ENCODE results near the gene TSC2. TPM values are rescaled to one million over a fixed set of nuclear protein-coding genes. Genes with fewer than 3 reads are reported as not detected.

Gene TSC2
- polyA plus RNA-seq, 3 donors, result 11.7 to 95.1 (median 20.8) TPM

DNA sequence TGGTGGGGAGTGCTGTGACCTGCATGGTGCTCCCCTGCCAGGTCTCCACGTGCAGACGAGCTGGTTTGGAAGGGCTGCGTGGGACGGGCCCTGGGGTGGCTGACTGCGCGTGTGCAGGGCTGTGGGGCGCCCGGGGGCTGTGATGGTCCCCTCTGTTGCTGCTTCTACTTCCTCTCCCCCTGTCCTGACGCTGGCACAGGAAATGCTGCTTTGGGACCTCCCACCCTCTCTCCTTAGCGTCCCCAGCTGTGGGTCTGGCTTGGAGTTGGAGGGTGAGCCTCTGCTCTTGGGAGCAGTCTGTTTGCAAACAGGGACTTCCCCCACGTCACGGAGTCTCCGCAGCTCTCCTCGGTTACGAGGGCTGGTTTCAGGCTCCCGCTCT, 35.2 kb downstream of the TSC2 start:
- no peak overlapping the region for H3K4me3 ChIP-seq (replicated peaks in 1 of 3; ENCODE audit: low read depth in 2 of 3, low read length in 3 of 3)

DNA sequence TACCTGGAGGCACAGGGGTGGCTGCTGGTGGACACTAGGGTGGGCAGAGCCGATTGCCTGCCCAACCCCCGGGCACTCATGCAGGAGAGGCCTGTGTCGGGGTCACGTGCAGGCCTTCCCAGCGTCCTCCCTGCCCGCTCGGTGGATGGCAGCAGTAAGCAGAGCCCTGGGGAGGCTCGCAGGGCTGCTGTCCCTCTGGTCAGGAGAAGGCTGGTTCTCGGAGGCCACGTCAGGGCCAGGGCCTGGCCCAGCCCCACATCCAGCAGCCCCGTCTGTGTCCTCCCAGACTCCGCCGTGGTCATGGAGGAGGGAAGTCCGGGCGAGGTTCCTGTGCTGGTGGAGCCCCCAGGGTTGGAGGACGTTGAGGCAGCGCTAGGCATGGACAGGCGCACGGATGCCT, 35.6 kb downstream of the TSC2 start:
- no peak overlapping the region for H3K27ac ChIP-seq (ENCODE audit: low read depth in 1 of 2, low read length in 2 of 2)
- H3K4me3 ChIP-seq (replicated peaks in 1 of 3; ENCODE audit: low read depth in 2 of 3, low read length in 3 of 3), result no peak overlapping the region
- H3K27ac Mint-ChIP-seq, result no peak overlapping the region
- TF ChIP-seq, protein P1, sequence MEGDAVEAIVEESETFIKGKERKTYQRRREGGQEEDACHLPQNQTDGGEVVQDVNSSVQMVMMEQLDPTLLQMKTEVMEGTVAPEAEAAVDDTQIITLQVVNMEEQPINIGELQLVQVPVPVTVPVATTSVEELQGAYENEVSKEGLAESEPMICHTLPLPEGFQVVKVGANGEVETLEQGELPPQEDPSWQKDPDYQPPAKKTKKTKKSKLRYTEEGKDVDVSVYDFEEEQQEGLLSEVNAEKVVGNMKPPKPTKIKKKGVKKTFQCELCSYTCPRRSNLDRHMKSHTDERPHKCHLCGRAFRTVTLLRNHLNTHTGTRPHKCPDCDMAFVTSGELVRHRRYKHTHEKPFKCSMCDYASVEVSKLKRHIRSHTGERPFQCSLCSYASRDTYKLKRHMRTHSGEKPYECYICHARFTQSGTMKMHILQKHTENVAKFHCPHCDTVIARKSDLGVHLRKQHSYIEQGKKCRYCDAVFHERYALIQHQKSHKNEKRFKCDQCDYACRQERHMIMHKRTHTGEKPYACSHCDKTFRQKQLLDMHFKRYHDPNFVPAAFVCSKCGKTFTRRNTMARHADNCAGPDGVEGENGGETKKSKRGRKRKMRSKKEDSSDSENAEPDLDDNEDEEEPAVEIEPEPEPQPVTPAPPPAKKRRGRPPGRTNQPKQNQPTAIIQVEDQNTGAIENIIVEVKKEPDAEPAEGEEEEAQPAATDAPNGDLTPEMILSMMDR (IDR thresholded peaks at IDR 0.05), result no peak
- H3K9ac ChIP-seq (ENCODE audit: insufficient read depth, low read length, poor library complexity, severe bottlenecking), result no peak overlapping the region
- no peak for DNase-seq
- no peak overlapping the region for H2AFZ ChIP-seq (ENCODE audit: insufficient read depth, low read depth, low read length, poor library complexity, severe bottlenecking)
- H3K4me2 ChIP-seq (replicated peaks; ENCODE audit: extremely low read depth, low read length, poor library complexity, severe bottlenecking), result no peak overlapping the region
- H3K4me1 Mint-ChIP-seq, result no peaks in the 10 kb centered on the region
- no peaks in the 10 kb centered on the region for H3K27me3 ChIP-seq (ENCODE audit: control insufficient read depth in 2 of 2, insufficient read depth in 2 of 2, low read length in 2 of 2)
- H3K27me3 Mint-ChIP-seq (ENCODE audit: low read depth in 3 of 3), result peaks cover 0 to 2% (median 0%) of the 10 kb centered on the region in 3 donors
- H4K20me1 ChIP-seq (ENCODE audit: insufficient read depth, low read length), result no peaks in the 10 kb centered on the region
- peaks cover 85 to 98% of the 10 kb centered on the region in 2 donors for H3K36me3 ChIP-seq (replicated peaks in 1 of 2; ENCODE audit: control insufficient read depth in 1 of 2, insufficient read depth in 2 of 2, low read length in 2 of 2)
- intact Hi-C loops (cut with micrococcal nuclease), result no loop called here
- H3K4me1 ChIP-seq (ENCODE audit: control insufficient read depth in 1 of 2, insufficient read depth in 2 of 2, low read length in 2 of 2), result no peaks in the 10 kb centered on the region
- no peak overlapping the region for H3K4me3 Mint-ChIP-seq
- H3K9me3 ChIP-seq (replicated peaks in 1 of 2; ENCODE audit: control insufficient read depth in 1 of 2, insufficient read depth in 1 of 2, low read length in 2 of 2), result no peaks in the 10 kb centered on the region
- 94% methylated on average over 19 of the region's 19 CpGs for WGBS (ENCODE audit: insufficient coverage)
- no peaks in the 10 kb centered on the region for H3K79me2 ChIP-seq (ENCODE audit: insufficient read depth, low read length)
- H3K9me3 Mint-ChIP-seq, result no peaks in the 10 kb centered on the region
- H3K36me3 Mint-ChIP-seq, result peaks cover 44 to 78% of the 10 kb centered on the region in 2 donors

More for the DNA sequence above, 35.2 kb downstream of the TSC2 start:
- intact Hi-C loops (cut with micrococcal nuclease), result no loop called here
- H3K79me2 ChIP-seq (ENCODE audit: insufficient read depth, low read length), result no peaks in the 10 kb centered on the region
- Mint-ChIP-seq H3K27me3 (ENCODE audit: low read depth in 3 of 3) (peaks cover 0 to 2% (median 0%) of the 10 kb centered on the region in 3 donors), H3K4me3 (no peak overlapping the region), H3K4me1 (no peaks in the 10 kb centered on the region), H3K9me3 (no peaks in the 10 kb centered on the region), H3K27ac (no peak overlapping the region), H3K36me3 (peaks cover 42 to 78% of the 10 kb centered on the region in 2 donors)
- 56% methylated on average over 8 of the region's 16 CpGs for WGBS (ENCODE audit: insufficient coverage)
- no peak for DNase-seq
- no peak overlapping the region for H3K9ac ChIP-seq (ENCODE audit: insufficient read depth, low read length, poor library complexity, severe bottlenecking)
- H3K27me3 ChIP-seq (ENCODE audit: control insufficient read depth in 2 of 2, insufficient read depth in 2 of 2, low read length in 2 of 2), result no peaks in the 10 kb centered on the region
- H3K9me3 ChIP-seq (replicated peaks in 1 of 2; ENCODE audit: control insufficient read depth in 1 of 2, insufficient read depth in 1 of 2, low read length in 2 of 2), result no peaks in the 10 kb centered on the region
- TF ChIP-seq, protein P1 (IDR thresholded peaks at IDR 0.05), result no peak
- no peak overlapping the region for H2AFZ ChIP-seq (ENCODE audit: insufficient read depth, low read depth, low read length, poor library complexity, severe bottlenecking)
- no peaks in the 10 kb centered on the region for H4K20me1 ChIP-seq (ENCODE audit: insufficient read depth, low read length)
- H3K36me3 ChIP-seq (replicated peaks in 1 of 2; ENCODE audit: control insufficient read depth in 1 of 2, insufficient read depth in 2 of 2, low read length in 2 of 2), result peaks cover 80 to 98% of the 10 kb centered on the region in 2 donors
- H3K4me2 ChIP-seq (replicated peaks; ENCODE audit: extremely low read depth, low read length, poor library complexity, severe bottlenecking), result no peak overlapping the region
- H3K27ac ChIP-seq (ENCODE audit: low read depth in 1 of 2, low read length in 2 of 2), result no peak overlapping the region
- H3K4me1 ChIP-seq (ENCODE audit: control insufficient read depth in 1 of 2, insufficient read depth in 2 of 2, low read length in 2 of 2), result no peaks in the 10 kb centered on the region

Measured in CD14-positive monocyte (primary cell).